ENCODE measurements around the gene IFRD2.

Gene IFRD2

GRCh38 chr3:50304601-50305000 lies 12.4 kb upstream of the IFRD2 start:
- peaks cover 8 to 12% of the 10 kb centered on the region in 2 donors for H3K4me1 ChIP-seq (ENCODE audit: control insufficient read depth in 2 of 2, insufficient read depth in 1 of 2, low read depth in 1 of 2, low read length in 2 of 2)
- no peak overlapping the region for H2AK5ac ChIP-seq (ENCODE audit: low read depth, low read length)

GRCh38 chr3:50303013-50303815 lies 11.0 kb upstream of the IFRD2 start, which contains the start of gene HYAL1:
TSS of gene HYAL1 (minus strand) at chr3:50303574. CDS start at chr3:50302956, 618 bp downstream.
- Histone ChIP-seq H3K4ac (ENCODE audit: low read length) (peak within 1 kb of the TSS; percentile 72), H3K4me3 (ENCODE audit: low read length in 2 of 2) (no peak within 1 kb of the TSS), H3K27ac (replicated peaks; ENCODE audit: low read length) (peak within 1 kb of the TSS; percentile 50), H3K4me1 (ENCODE audit: control insufficient read depth in 2 of 2, insufficient read depth in 1 of 2, low read depth in 1 of 2, low read length in 2 of 2) (peaks cover 12 to 14% of the 10 kb centered on the region in 2 donors), H3K18ac (ENCODE audit: low read length) (peak within 1 kb of the TSS; percentile 79), H3K27me3 (ENCODE audit: control insufficient read depth in 3 of 3, insufficient read depth in 3 of 3, low read depth in 1 of 3, low read length in 3 of 3) (no peaks in the 10 kb centered on the region), H2BK15ac (ENCODE audit: low read length) (peak within 1 kb of the TSS; percentile 69), H4K91ac (ENCODE audit: low read depth, low read length, poor library complexity) (no peak within 1 kb of the TSS), H3K23ac (ENCODE audit: low read depth, low read length, poor library complexity) (peak within 1 kb of the TSS; percentile 60), H3K9ac (ENCODE audit: low read depth, low read length, poor library complexity) (peak within 1 kb of the TSS; percentile 78), H2BK5ac (ENCODE audit: low read length) (peak within 1 kb of the TSS; percentile 88), H3K4me2 (ENCODE audit: insufficient read depth, low read length, poor library complexity, severe bottlenecking) (no peak within 1 kb of the TSS), H2BK12ac (ENCODE audit: low read length) (peak within 1 kb of the TSS; percentile 14), H3K36me3 (replicated peaks in 1 of 2; ENCODE audit: control insufficient read depth in 2 of 2, insufficient read depth in 2 of 2, low read length in 2 of 2) (no peaks in the 10 kb centered on the region), H2AFZ (ENCODE audit: low read length) (no peak within 1 kb of the TSS), H3K9me3 (replicated peaks in 1 of 2; ENCODE audit: control insufficient read depth in 2 of 2, insufficient read depth in 1 of 2, low read depth in 1 of 2, low read length in 2 of 2) (no peaks in the 10 kb centered on the region), H2BK120ac (ENCODE audit: low read depth, low read length) (no peak within 1 kb of the TSS), H3K79me1 (ENCODE audit: low read depth, low read length) (no peaks in the 10 kb centered on the region), H3K14ac (ENCODE audit: low read length) (peak within 1 kb of the TSS; percentile 84), H2AK5ac (ENCODE audit: low read depth, low read length) (peak within 1 kb of the TSS; percentile 96), H4K8ac (ENCODE audit: low read depth, low read length) (peak within 1 kb of the TSS; percentile 45)
- no peak for DNase-seq (ENCODE audit: low spot score)
- no CpG with 5 or more reads among the region's 14 CpGs for WGBS, 2 donors (ENCODE audit: extremely low coverage in 2 of 2, insufficient read length in 2 of 2, insufficient replicate concordance in 1 of 2)

More at GRCh38 chr3:50304601-50305000, 12.4 kb upstream of the IFRD2 start:
- Histone ChIP-seq H4K8ac (ENCODE audit: low read depth, low read length) (no peak overlapping the region), H3K79me1 (ENCODE audit: low read depth, low read length) (no peaks in the 10 kb centered on the region), H2BK12ac (ENCODE audit: low read length) (no peak overlapping the region), H3K27ac (replicated peaks; ENCODE audit: low read length) (no peak overlapping the region), H3K4me2 (ENCODE audit: insufficient read depth, low read length, poor library complexity, severe bottlenecking) (no peak overlapping the region), H3K36me3 (replicated peaks in 1 of 2; ENCODE audit: control insufficient read depth in 2 of 2, insufficient read depth in 2 of 2, low read length in 2 of 2) (peaks cover 2% of the 10 kb centered on the region in 2 donors), H3K23ac (ENCODE audit: low read depth, low read length, poor library complexity) (no peak overlapping the region), H3K4ac (ENCODE audit: low read length) (no peak overlapping the region), H3K4me3 (ENCODE audit: low read length in 2 of 2) (no peak overlapping the region), H2BK5ac (ENCODE audit: low read length) (no peak overlapping the region), H2BK15ac (ENCODE audit: low read length) (no peak overlapping the region), H3K9ac (ENCODE audit: low read depth, low read length, poor library complexity) (no peak overlapping the region), H3K18ac (ENCODE audit: low read length) (no peak overlapping the region), H3K9me3 (replicated peaks in 1 of 2; ENCODE audit: control insufficient read depth in 2 of 2, insufficient read depth in 1 of 2, low read depth in 1 of 2, low read length in 2 of 2) (peaks cover 0 to 7% of the 10 kb centered on the region in 2 donors), H2AFZ (ENCODE audit: low read length) (no peak overlapping the region), H3K27me3 (ENCODE audit: control insufficient read depth in 3 of 3, insufficient read depth in 3 of 3, low read depth in 1 of 3, low read length in 3 of 3) (no peaks in the 10 kb centered on the region), H4K91ac (ENCODE audit: low read depth, low read length, poor library complexity) (no peak overlapping the region), H3K14ac (ENCODE audit: low read length) (no peak overlapping the region), H2BK120ac (ENCODE audit: low read depth, low read length) (no peak overlapping the region)
- no peak for DNase-seq (ENCODE audit: low spot score)

- WGBS, 2 donors (ENCODE audit: extremely low coverage in 2 of 2, insufficient read length in 2 of 2, insufficient replicate concordance in 1 of 2), result no CpG with 5 or more reads among the region's 32 CpGs
- peak overlapping the region; percentile 72 for H3K4ac ChIP-seq (ENCODE audit: low read length)
These were observed 10.1 kb upstream of the IFRD2 start for GRCh38 chr3:50302095-50303012.

More at GRCh38 chr3:50302095-50303012, 10.1 kb upstream of the IFRD2 start:
- H2BK120ac ChIP-seq (ENCODE audit: low read depth, low read length), result no peak overlapping the region
- peak overlapping the region; percentile 45 for H4K8ac ChIP-seq (ENCODE audit: low read depth, low read length)
- no peak overlapping the region for H3K4me2 ChIP-seq (ENCODE audit: insufficient read depth, low read length, poor library complexity, severe bottlenecking)
- peak overlapping the region; percentile 78 for H3K9ac ChIP-seq (ENCODE audit: low read depth, low read length, poor library complexity)
- no peak overlapping the region for H3K27ac ChIP-seq (replicated peaks; ENCODE audit: low read length)
- no peaks in the 10 kb centered on the region for H3K36me3 ChIP-seq (replicated peaks in 1 of 2; ENCODE audit: control insufficient read depth in 2 of 2, insufficient read depth in 2 of 2, low read length in 2 of 2)
- peak overlapping the region; percentile 88 for H2BK5ac ChIP-seq (ENCODE audit: low read length)
- peak overlapping the region in 1 of 2 donors; percentile 11 for H3K4me3 ChIP-seq (ENCODE audit: low read length in 2 of 2)
- DNase-seq (ENCODE audit: low spot score), result no peak
- H2AK5ac ChIP-seq (ENCODE audit: low read depth, low read length), result peak overlapping the region; percentile 96
- H3K9me3 ChIP-seq (replicated peaks in 1 of 2; ENCODE audit: control insufficient read depth in 2 of 2, insufficient read depth in 1 of 2, low read depth in 1 of 2, low read length in 2 of 2), result no peaks in the 10 kb centered on the region
- H3K23ac ChIP-seq (ENCODE audit: low read depth, low read length, poor library complexity), result no peak overlapping the region
- peak overlapping the region; percentile 69 for H2BK15ac ChIP-seq (ENCODE audit: low read length)
- no peak overlapping the region for H2BK12ac ChIP-seq (ENCODE audit: low read length)
- no peaks in the 10 kb centered on the region for H3K79me1 ChIP-seq (ENCODE audit: low read depth, low read length)
- peak overlapping the region; percentile 70 for H3K18ac ChIP-seq (ENCODE audit: low read length)
- no peak overlapping the region for H2AFZ ChIP-seq (ENCODE audit: low read length)
- peak overlapping the region; percentile 84 for H3K14ac ChIP-seq (ENCODE audit: low read length)
- no peak overlapping the region for H4K91ac ChIP-seq (ENCODE audit: low read depth, low read length, poor library complexity)
- no peaks in the 10 kb centered on the region for H3K27me3 ChIP-seq (ENCODE audit: control insufficient read depth in 3 of 3, insufficient read depth in 3 of 3, low read depth in 1 of 3, low read length in 3 of 3)
- H3K4me1 ChIP-seq (ENCODE audit: control insufficient read depth in 2 of 2, insufficient read depth in 1 of 2, low read depth in 1 of 2, low read length in 2 of 2), result peaks cover 12 to 14% of the 10 kb centered on the region in 2 donors

Data from neuronal stem cell (in vitro differentiated cells).